Measurements from ENCODE around the gene GALM.

DNA sequence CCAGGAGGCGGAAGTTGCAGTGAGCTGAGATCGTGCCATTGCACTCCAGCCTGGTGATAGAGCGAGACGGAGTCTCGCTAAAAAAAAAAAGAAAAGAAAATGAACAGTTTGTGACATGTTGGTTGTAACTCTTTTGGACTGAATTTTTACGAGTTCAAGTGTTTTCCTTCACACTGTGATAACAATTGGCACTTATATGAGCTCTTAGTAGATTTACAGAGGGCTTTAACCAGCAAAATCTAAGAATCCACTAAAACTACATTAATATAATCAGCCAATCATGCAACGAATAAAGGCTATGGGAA lies 110.0 kb downstream of the GALM start:
- TF ChIP-seq EP300 (IDR thresholded peaks at IDR 0.05; ENCODE audit: borderline replicate concordance in 1 of 2, control insufficient read depth in 1 of 2, low read depth in 2 of 2, low read length in 2 of 2) (no peak), RAD21 (IDR thresholded peaks at IDR 0.05; ENCODE audit: insufficient read depth, low read depth, low read length) (no peak)
